NCI-H2107 treated with DMSO at 0.1 percent for 48 hours (cell line): ENCODE data around the gene COL9A3.
"Not testable (repeated sequence)": the region's sequence is repeated elsewhere in the genome, so short reads cannot be mapped to it uniquely, and the experiment has no call there.

Source experiments
- DNase-seq: peaks from one replicate; lab custom pipeline; 2025; ENCODE audit not compliant: unreplicated experiment; lab: John Stamatoyannopoulos, UW

COL9A3 gene

DNA sequence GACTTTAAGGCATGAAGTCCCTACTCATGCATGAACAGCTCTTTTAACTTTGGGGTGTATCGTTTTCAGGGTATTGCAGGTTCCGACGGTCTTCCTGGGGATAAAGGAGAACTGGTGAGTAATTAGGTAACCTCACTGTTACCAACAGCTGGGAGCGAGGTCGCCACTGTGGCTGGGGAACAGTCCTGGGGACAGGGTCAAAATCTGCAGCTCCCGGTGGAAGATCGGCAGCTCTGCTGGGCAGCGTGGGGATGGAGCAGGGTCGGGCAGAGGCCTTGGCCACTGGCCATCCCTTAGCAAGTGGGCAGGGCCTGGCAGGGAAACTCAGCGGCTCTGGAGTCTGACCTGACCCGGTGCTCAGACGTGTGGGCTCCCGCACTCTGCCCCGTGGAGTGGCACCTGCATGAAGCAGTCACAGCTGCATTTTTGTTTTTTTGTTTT lies 16.1 kb downstream of the COL9A3 start:
- DNase-seq = no peak

- no peak for DNase-seq
Measured at GRCh38 chr20:62834967-62835730, 18.3 kb downstream of the COL9A3 start.

DNA sequence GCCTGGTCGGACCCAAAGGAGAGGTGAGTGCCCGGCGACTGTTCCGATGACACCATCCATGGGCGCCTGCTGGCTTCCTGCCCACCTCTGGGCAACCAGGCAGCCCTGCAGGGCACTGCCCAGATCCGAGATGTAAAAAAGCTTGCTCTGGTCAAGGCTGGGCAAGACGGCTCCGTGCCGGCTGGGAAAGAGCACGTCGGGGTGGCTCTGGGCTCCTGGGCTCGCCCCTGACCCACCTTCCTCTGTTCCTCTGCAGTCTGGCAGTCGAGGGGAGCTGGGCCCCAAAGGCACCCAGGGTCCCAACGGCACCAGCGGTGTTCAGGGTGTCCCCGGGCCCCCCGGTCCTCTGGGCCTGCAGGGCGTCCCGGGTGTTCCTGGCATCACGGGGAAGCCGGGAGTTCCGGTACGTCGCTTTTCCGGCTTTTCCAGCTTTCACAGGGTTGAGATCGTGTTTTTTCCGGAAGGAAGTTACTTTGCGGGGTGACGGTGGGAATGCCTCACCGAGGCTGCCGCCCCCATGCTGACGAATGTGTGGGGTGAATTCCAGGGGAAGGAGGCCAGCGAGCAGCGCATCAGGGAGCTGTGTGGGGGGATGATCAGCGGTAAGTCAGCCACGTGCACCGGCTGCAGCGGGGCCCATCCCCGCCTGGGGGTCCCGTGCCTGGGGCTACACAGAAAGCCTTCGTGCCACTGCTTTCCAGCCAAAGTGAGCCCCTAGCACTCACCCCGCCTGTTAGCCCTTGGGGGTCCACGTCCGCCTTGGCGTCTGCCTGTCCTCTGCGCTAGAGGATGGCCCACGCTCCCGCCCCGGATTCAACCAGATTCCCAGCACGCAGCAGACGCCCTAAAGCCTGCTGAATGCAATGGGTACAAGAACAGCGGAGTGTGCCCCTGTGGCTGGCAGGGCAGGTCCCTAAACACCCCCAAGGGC lies 19.3 kb downstream of the COL9A3 start:
- DNase-seq = no peak

- DNase-seq = no peak
Measured at GRCh38 chr20:62836967-62837490, 20.2 kb downstream of the COL9A3 start.

DNA sequence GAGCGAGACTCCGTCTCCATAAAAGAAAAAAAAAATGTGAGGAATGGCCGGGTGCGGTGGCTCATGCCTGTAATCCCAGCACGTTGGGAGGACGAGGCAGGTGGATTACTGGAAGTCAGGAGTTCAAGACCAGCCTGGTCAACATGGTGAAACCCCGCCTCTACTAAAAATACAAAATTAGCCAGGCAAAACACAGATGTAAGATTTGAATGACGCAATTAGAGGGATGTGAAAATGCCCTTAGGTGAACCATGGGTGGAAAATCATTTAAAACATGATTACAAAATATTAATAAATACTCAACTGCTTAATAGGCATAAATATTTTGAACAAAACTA lies 20.9 kb downstream of the COL9A3 start:
- DNase-seq = no peak

GRCh38 chr20:62838128-62838891 lies 21.5 kb downstream of the COL9A3 start:
- DNase-seq = peak; percentile 42

GRCh38 chr20:62839261-62839660 lies 22.4 kb downstream of the COL9A3 start:
- no peak for DNase-seq

GRCh38 chr20:62839816-62840215 lies 23.0 kb downstream of the COL9A3 start:
- no peak for DNase-seq

DNA sequence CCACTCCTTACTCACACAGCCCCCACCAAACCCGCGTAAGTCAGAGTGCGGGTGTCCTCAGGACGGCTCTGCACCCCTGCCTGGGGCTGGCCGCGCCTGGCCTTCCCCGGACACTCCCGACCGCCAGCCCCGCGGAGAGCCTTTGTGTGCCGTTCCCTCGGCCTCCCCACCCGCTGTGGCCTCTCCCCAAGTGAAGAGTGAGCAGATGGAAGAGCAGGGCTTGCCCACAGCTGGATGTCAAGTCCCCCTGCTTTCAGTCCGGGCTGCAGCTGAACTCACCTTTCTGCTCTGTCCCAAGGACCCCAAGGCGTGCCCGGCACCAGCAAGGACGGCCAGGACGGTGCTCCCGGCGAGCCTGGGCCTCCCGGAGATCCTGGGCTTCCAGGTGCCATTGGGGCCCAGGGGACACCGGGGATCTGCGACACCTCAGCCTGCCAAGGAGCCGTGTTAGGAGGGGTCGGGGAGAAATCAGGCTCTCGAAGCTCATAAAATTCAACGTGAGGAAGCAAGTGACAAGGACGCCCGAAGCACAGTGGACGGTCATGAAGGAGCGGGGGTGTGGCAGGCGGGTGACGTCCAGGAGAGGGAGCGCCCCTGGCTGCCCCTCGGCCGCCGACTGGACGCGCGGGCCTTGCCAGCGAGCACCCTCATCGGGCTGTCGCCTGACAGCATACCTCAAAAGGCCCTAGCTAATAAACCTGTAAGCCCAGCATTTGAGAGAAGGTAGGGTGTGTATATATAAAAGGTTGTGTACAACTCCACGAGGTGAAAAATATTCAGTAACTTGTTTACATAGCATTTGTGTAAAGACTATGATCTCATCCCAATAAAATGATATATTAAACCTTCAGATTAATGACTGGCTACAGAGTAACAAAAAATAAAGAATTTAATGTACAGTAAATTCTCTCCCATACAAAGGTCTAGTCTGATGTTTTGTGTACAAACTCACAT lies 23.7 kb downstream of the COL9A3 start:
- no peak for DNase-seq

- no peak for DNase-seq
Measured at GRCh38 chr20:62841705-62842212, 24.9 kb downstream of the COL9A3 start.

GRCh38 chr20:62843656-62844055 lies 26.8 kb downstream of the COL9A3 start:
- no peak for DNase-seq

GRCh38 chr20:62844182-62844581 lies 27.3 kb downstream of the COL9A3 start:
- no peak for DNase-seq

DNA sequence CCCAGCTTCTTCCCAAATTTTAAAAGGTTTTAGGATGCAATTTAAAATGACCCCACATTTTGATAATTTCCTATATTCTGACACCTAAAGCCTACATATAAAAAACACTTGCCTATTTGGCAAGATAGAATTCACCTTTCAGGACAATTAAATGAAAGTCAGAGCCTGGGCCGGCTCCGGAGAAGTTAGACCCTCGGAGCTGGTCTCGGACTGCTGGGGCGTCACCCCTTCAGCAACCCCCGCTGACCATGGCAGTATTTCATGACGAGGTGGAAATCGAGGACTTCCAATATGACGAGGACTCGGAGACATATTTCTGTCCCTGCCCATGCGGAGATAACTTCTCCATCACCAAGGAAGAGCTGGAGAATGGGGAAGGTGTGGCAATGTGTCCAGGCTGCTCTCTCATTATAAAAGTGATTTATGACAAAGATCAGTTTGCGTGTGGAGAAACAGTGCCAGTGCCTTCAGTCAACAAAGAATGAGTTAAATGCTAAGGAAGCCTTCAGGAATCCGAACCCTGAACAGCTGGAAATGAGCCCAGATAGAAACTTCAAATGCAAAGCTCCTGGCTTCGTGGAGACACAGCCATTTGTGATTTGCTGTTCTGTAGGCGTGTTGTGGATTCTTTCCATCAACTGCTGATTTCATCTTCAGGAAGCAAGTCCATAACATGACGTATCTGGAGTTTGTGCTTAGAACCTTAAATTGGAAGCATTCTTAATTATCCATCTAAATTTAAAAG lies 28.7 kb downstream of the COL9A3 start:
- DNase-seq = no peak

DNA sequence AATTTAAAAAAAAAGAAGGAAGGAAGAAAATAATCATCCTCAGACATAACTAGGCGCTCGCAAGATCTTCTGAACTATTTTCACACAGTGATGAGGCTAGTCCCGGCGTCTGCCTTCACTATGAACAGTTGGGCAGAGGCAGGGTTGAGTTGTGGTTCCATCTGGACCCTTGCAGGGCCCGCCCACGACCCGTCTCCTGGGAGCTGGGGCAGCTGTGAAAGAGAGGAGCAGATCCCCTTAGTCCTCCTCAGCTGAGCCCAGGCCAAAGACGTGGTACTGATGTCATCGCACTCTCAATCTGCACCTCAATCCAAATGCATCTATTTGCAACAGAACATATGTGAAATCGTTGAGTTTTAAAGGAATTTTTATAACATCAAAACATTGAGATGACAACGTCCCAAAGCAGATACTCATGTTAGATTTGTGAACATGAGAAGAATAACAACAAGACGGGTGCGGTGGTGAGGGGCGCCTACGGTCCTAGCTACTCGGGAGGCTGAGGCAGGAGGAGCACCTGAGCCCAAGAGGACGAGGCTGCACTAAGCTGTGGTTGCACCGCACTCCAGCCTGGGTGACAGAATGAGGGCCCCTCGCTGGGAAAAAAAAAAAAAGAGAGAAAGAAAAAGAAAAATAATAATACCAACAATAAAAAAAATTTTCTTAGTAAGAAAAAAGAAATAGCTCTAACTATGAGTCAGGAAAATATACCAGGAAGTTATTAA lies 29.5 kb downstream of the COL9A3 start:
- no peak for DNase-seq

DNA sequence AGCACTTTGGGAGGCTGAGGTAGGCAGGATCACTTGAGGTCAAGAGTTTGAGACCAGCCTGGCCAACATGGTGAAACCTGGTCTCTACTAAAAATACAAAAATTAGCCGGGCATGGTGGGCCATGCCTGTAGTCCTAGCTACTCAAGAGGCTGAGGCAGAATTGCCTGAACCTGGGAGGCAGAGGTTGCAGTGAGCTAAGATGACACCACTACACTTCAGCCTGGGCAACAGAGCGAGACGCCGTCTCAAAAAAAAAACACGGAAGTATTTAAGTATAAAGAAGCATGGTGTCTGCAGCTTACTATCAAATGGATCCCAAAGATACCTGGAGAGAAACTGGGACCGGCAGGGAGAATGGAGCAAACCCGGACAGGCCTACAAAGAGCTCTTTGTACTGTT lies 32.1 kb downstream of the COL9A3 start:
- DNase-seq = not testable (repeated sequence)

DNA sequence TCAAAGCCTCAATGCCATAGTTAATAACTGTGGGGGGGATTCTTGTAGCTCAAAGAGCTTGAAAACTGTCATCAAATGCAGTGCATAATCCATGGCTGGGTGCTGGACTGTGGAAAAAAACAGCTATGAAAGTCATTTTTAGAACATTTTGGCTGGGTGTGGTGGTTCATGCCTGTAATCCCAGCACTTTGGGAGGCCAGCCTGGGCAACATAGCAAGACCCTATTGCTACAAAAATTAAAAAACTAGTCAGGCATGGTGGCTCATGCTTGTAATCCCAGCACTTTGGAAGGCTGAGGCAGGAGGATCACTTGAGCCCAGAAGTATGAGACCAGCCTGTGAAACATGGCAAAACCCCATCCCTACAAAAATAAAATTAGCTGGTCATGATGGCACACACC lies 32.6 kb downstream of the COL9A3 start:
- no peak for DNase-seq

DNA sequence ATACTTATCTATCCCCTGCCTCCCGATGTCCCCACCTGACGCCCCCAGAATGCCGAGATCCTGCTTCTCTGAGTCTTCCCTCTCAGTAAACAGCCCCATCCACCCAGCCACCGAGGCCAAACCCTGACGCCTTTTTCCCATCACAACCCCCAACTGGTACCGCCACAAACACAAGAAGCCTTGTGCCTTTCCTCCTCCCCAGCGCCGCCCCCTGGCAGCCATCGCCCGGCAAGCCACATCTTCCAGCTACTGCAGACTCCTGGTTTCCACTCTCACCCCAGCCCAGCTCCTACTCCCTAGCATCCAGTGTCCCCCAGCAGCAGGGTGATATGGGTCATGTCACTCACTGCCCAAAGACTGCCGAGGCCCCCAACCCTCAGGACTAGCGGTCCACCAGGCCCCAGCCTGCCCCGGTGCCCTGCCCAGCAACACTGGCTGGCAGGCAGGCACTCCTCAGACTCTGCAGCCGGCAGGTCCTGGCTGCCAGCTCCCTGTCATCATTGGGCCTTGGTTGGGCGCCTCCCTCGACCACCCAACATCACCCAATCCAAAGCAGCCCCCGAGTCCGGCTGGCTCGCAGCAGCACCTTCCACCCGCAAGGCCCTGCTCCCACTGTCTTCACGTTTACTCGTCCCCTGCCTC lies 33.6 kb downstream of the COL9A3 start:
- DNase-seq = no peak

DNA sequence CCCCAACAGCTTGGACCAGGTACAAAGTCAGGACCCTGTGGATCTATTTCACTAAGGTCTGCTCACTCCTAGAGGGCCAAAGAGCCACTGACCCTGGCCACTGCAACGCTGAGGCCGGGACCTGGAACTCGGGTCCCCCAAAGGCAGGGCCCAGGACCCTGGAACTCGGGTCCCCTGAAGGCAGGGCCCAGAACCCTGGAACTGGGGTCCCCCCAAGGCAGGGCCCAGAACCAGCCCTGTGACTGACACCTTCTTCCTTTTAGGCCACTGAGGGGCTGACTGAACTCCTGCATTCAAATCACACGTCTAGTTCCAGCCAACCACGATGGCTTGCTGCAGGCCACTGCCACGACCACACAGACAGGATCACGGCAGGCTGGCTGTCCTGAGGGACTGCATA lies 35.3 kb downstream of the COL9A3 start:
- no peak for DNase-seq
